Endothelial cell of umbilical vein (primary cell): Measurements from ENCODE around the gene TNS1.

ENCODE experiments used
- CTCF ChIP-seq, 2 donors: IDR thresholded peaks; 1 replicate in 1 of 2; 2 replicates in 1 of 2; pipeline ENCODE4 v1.5.1; 2011; ENCODE audit warnings: low read length in 2 of 2, mild to moderate bottlenecking in 2 of 2, moderate library complexity in 2 of 2, control low read depth in 1 of 2, inconsistent platforms in 1 of 2, low read depth in 1 of 2; ENCODE audit not compliant: insufficient read depth in 1 of 2; ENCODE audit errors: extremely low read depth in 1 of 2
- EZH2 ChIP-seq: IDR thresholded peaks from 2 replicates; pipeline ENCODE4 v1.6.1; 2012; ENCODE audit warnings: borderline replicate concordance, low read depth, mild to moderate bottlenecking, moderate library complexity, low read length, inconsistent platforms; ENCODE audit not compliant: severe bottlenecking
- POLR2A ChIP-seq: IDR thresholded peaks from 2 replicates; pipeline ENCODE4 v1.6.1; 2012; ENCODE audit warnings: low read depth, mild to moderate bottlenecking, control low read depth, low read length

- TF ChIP-seq CTCF (IDR thresholded peaks at IDR 0.05; ENCODE audit: extremely low read depth in 1 of 2, insufficient read depth in 1 of 2, low read depth in 1 of 2, low read length in 2 of 2) (no peak), EZH2 (no peak), POLR2A (no peak)
Observed at GRCh38 chr2:217757108-217757463, 245.7 kb downstream of the TNS1 start.
